ENCODE results near the gene SCAF4. TPM values are rescaled to one million over a fixed set of nuclear protein-coding genes. Genes with fewer than 3 reads are reported as not detected.

The SCAF4 gene
- total and polyA plus RNA-seq, 5 donors from 2014 or later: 15.8 to 70.9 (median 20.6) TPM

DNA sequence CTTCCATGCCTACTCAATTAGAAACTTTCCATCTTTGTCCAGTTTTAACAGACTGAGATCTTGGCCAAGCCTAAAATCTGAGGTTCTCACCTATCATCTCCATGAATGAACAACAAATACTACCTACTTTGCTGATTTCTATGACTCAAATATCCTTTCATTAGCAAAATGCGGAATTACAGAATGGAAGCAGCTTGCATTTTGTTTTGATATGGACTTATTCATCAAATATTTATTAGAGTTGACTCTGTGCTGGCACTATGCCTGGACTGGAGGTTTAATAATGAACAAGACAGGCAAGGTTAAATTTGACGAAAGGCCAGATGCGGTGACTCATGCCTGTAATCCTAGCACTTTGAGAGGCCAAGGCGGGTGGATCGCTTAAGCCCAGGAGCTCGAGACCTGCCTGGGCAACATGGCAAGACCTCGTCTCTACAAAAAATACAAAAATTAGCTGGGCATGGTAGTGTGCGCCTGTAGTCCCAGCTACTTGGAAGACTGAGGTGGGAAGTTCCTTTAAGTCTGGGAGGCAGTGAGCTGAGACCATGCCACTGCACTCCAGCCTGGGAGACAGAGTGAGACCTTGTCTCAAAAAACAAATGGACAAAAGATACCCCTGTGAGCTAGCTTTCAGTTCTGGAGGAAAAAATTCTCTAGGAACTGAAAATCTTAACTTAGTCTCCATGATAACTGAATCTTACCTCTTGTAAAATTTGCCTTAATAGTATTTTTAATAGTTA is 101.8 kb downstream of the SCAF4 start:
- Histone ChIP-seq H3K27ac (ENCODE audit: insufficient read depth, low read length, poor library complexity, severe bottlenecking) (no peak overlapping the region), H3K9me3 (ENCODE audit: control insufficient read depth in 2 of 2, low read length in 2 of 2) (no peaks in the 10 kb centered on the region), H3K4me3 (ENCODE audit: low read depth, low read length) (no peak overlapping the region), H3K27me3 (ENCODE audit: control insufficient read depth, insufficient read depth, low read length) (no peaks in the 10 kb centered on the region), H3K36me3 (ENCODE audit: control insufficient read depth, insufficient read depth, low read length) (no peaks in the 10 kb centered on the region), H3K4me1 (ENCODE audit: control insufficient read depth, insufficient read depth, low read length, poor library complexity, severe bottlenecking) (no peaks in the 10 kb centered on the region)
- peaks cover 7% of the 10 kb centered on the region for H3K27me3 Mint-ChIP-seq
- DNase-seq (no peak), ATAC-seq (ENCODE audit: low read depth in 2 of 2) (no peak)
- H3K36me3 Mint-ChIP-seq: no peaks in the 10 kb centered on the region
- H3K4me3 Mint-ChIP-seq: no peak overlapping the region
- H3K9me3 Mint-ChIP-seq: peaks cover 0 to 5% (median 1%) of the 10 kb centered on the region in 7 donors
- H3K27ac Mint-ChIP-seq: peak overlapping the region in 1 of 3 donors; percentile 7
- no peaks in the 10 kb centered on the region for H3K4me1 Mint-ChIP-seq

DNA sequence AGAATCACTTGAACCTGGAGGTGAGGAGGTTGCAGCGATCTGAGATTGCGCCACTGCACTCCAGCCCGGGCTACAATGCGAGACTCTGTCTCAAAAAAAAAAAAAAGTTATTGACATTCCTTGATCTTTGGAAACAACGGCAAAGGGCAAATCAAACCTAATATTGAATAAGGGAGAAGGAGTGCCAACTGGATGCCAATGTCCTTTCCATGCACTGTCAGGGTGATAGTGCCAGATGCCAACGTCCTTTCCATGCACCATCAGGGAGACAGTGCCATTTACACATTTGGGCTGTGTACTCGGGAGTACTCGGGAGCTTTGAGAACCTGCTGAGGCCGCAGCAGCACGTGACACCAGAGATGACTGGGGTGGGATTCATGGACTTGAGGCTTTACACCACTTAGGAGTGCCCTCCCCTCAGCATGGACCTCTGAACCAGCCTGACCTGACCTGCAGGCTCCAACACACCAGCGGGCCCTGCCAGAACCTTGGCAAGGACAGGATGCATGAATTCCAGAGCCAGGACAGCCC is 106.9 kb downstream of the SCAF4 start:
- peaks cover 10% of the 10 kb centered on the region for H3K27me3 Mint-ChIP-seq
- no peak overlapping the region for H3K27ac ChIP-seq (ENCODE audit: insufficient read depth, low read length, poor library complexity, severe bottlenecking)
- peaks cover 0 to 7% (median 3%) of the 10 kb centered on the region in 4 donors for H3K4me1 Mint-ChIP-seq
- no peak overlapping the region for H3K4me3 ChIP-seq (ENCODE audit: low read depth, low read length)
- peaks cover 0 to 4% (median 0%) of the 10 kb centered on the region in 7 donors for H3K9me3 Mint-ChIP-seq
- H3K27me3 ChIP-seq (ENCODE audit: control insufficient read depth, insufficient read depth, low read length): no peaks in the 10 kb centered on the region
- no peaks in the 10 kb centered on the region for H3K36me3 ChIP-seq (ENCODE audit: control insufficient read depth, insufficient read depth, low read length)
- no peaks in the 10 kb centered on the region for H3K9me3 ChIP-seq (ENCODE audit: control insufficient read depth in 2 of 2, low read length in 2 of 2)
- no peaks in the 10 kb centered on the region for H3K36me3 Mint-ChIP-seq
- no peak overlapping the region for H3K4me3 Mint-ChIP-seq
- H3K27ac Mint-ChIP-seq: no peak overlapping the region
- DNase-seq: no peak
- H3K4me1 ChIP-seq (ENCODE audit: control insufficient read depth, insufficient read depth, low read length, poor library complexity, severe bottlenecking): no peaks in the 10 kb centered on the region
- no peak for ATAC-seq (ENCODE audit: low read depth in 2 of 2)

DNA sequence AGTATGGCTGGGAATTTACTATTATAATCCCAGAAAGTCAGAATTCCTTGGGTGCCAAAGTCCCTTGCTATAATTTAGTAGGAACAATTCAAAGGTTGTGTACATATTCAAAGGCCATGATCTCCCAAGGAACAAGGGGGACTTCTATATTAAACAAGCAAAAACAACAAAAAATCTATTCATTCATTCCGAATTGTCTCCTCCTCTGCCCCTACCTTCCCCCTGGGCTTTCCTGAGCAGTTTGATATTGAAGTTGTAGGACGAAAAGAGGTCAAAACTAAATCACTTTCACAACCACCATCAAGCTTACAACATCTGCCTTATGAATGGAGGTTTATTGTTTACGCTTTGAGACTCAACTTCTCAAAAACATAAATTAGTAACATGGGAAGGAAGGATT is 107.7 kb downstream of the SCAF4 start:
- ATAC-seq (ENCODE audit: low read depth in 2 of 2) (no peak), DNase-seq (no peak)
- H3K4me3 ChIP-seq (ENCODE audit: low read depth, low read length): no peak overlapping the region
- no peaks in the 10 kb centered on the region for H3K36me3 Mint-ChIP-seq
- no peaks in the 10 kb centered on the region for H3K27me3 ChIP-seq (ENCODE audit: control insufficient read depth, insufficient read depth, low read length)
- no peak overlapping the region for H3K4me3 Mint-ChIP-seq
- peaks cover 10% of the 10 kb centered on the region for H3K27me3 Mint-ChIP-seq
- no peaks in the 10 kb centered on the region for H3K9me3 ChIP-seq (ENCODE audit: control insufficient read depth in 2 of 2, low read length in 2 of 2)
- no peaks in the 10 kb centered on the region for H3K4me1 ChIP-seq (ENCODE audit: control insufficient read depth, insufficient read depth, low read length, poor library complexity, severe bottlenecking)
- H3K9me3 Mint-ChIP-seq: peaks cover 0 to 4% (median 0%) of the 10 kb centered on the region in 7 donors
- H3K27ac Mint-ChIP-seq: no peak overlapping the region
- no peak overlapping the region for H3K27ac ChIP-seq (ENCODE audit: insufficient read depth, low read length, poor library complexity, severe bottlenecking)
- peaks cover 0 to 7% (median 3%) of the 10 kb centered on the region in 4 donors for H3K4me1 Mint-ChIP-seq
- H3K36me3 ChIP-seq (ENCODE audit: control insufficient read depth, insufficient read depth, low read length): no peaks in the 10 kb centered on the region

DNA sequence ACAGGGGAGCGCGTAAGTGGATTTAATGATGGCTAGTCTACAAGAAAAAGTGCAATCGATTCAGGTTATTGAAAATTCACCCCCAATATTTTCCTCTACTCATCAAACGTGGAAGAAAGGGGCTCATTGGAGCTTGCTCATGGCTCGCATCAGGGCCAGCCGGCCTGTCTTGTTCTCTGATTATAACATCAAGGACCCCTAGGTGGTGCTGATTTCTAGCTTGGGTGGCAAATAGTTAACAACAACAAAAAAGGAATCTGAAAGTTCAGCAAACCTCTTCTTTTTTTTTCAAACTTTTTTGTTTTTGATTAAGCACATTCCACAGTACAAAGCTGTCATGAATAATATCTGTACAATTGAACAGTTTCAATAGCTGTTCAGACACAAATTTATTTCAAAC is 108.3 kb downstream of the SCAF4 start:
- Mint-ChIP-seq H3K4me1 (peaks cover 0 to 7% (median 3%) of the 10 kb centered on the region in 4 donors), H3K27me3 (peaks cover 10% of the 10 kb centered on the region), H3K4me3 (no peak overlapping the region), H3K9me3 (peaks cover 0 to 4% (median 0%) of the 10 kb centered on the region in 7 donors), H3K27ac (peak overlapping the region in 1 of 3 donors; percentile 42), H3K36me3 (no peaks in the 10 kb centered on the region)
- H3K4me1 ChIP-seq (ENCODE audit: control insufficient read depth, insufficient read depth, low read length, poor library complexity, severe bottlenecking): no peaks in the 10 kb centered on the region
- no peak overlapping the region for H3K27ac ChIP-seq (ENCODE audit: insufficient read depth, low read length, poor library complexity, severe bottlenecking)
- DNase-seq (peak in 1 of 3 donors; percentile 27), ATAC-seq (ENCODE audit: low read depth in 2 of 2) (no peak)
- no peaks in the 10 kb centered on the region for H3K27me3 ChIP-seq (ENCODE audit: control insufficient read depth, insufficient read depth, low read length)
- no peak overlapping the region for H3K4me3 ChIP-seq (ENCODE audit: low read depth, low read length)
- no peaks in the 10 kb centered on the region for H3K9me3 ChIP-seq (ENCODE audit: control insufficient read depth in 2 of 2, low read length in 2 of 2)
- no peaks in the 10 kb centered on the region for H3K36me3 ChIP-seq (ENCODE audit: control insufficient read depth, insufficient read depth, low read length)

DNA sequence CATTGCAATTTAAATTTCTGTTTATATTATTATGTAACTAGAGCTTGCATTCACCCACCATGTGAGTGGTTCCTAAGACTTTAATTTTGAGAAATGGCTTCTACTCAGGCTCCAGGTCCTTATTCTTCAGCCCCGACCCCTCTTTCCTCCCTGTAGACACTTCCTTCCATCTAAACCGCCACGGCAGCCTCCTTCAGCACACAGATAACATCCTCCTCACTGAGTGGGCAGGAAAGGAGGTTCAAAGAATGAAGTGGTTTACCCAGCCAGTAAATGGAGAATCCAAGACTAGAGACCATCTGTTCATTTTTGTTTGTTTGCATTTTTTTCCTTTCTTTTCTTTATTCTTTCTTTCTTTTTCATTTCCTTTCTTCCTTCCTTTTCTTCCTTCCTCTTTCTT is 109.5 kb downstream of the SCAF4 start:
- Histone ChIP-seq H3K36me3 (ENCODE audit: control insufficient read depth, insufficient read depth, low read length) (no peaks in the 10 kb centered on the region), H3K4me1 (ENCODE audit: control insufficient read depth, insufficient read depth, low read length, poor library complexity, severe bottlenecking) (no peaks in the 10 kb centered on the region), H3K27ac (ENCODE audit: insufficient read depth, low read length, poor library complexity, severe bottlenecking) (no peak overlapping the region), H3K27me3 (ENCODE audit: control insufficient read depth, insufficient read depth, low read length) (no peaks in the 10 kb centered on the region), H3K4me3 (ENCODE audit: low read depth, low read length) (no peak overlapping the region), H3K9me3 (ENCODE audit: control insufficient read depth in 2 of 2, low read length in 2 of 2) (no peaks in the 10 kb centered on the region)
- DNase-seq: peak in 1 of 3 donors; percentile 13
- no peak overlapping the region for H3K4me3 Mint-ChIP-seq
- H3K4me1 Mint-ChIP-seq: peaks cover 0 to 7% (median 3%) of the 10 kb centered on the region in 4 donors
- no peak overlapping the region for H3K27ac Mint-ChIP-seq
- ATAC-seq (ENCODE audit: low read depth in 2 of 2): no peak
- no peaks in the 10 kb centered on the region for H3K36me3 Mint-ChIP-seq
- peaks cover 0 to 4% (median 0%) of the 10 kb centered on the region in 7 donors for H3K9me3 Mint-ChIP-seq
- H3K27me3 Mint-ChIP-seq: peaks cover 10% of the 10 kb centered on the region

Other genes starting within 250 kb of the SCAF4 start
- 164 TPM for gene SOD1, start 72.4 kb downstream of the SCAF4 start, total RNA-seq
- gene SOD1, start 72.4 kb downstream of the SCAF4 start, polyA plus RNA-seq: 100 to 1,000 TPM; 785 to 914 (median 844) TPM
- gene HUNK, start 140.9 kb upstream of the SCAF4 start, total RNA-seq: not detected
- not detected for gene HUNK, start 140.9 kb upstream of the SCAF4 start, polyA plus RNA-seq